GM12878 (cell line): Measurements from ENCODE around the gene CNNM3. TPM values are rescaled to one million over a fixed set of nuclear protein-coding genes. Genes with fewer than 3 reads are reported as not detected.

Experiments
- BACH1 ChIP-seq: fragments of 450-650 bp; IDR thresholded peaks from 2 replicates; pipeline ENCODE4 v1.6.1; 2017; ENCODE audit warnings: mild to moderate bottlenecking, borderline replicate concordance
- BHLHE40 ChIP-seq, 2 experiments: fragments of 450-650 bp in 1 of 2; IDR thresholded peaks; 2 replicates each; pipeline ENCODE4 v1.6.1; 2011 to 2017; ENCODE audit warnings: low read depth in 2 of 2, borderline replicate concordance in 1 of 2, improper control_type of control experiment in 1 of 2, low read length in 1 of 2, mild to moderate bottlenecking in 1 of 2
- BMI1 ChIP-seq: fragments of 450-650 bp; IDR thresholded peaks from 2 replicates; pipeline ENCODE4 v1.6.1; 2016; ENCODE audit warnings: mild to moderate bottlenecking, moderate library complexity, borderline replicate concordance
- BRCA1 ChIP-seq: IDR thresholded peaks from 2 replicates; pipeline ENCODE4 v1.6.1; 2011; ENCODE audit warnings: low read depth, low read length, improper control_type of control experiment
- CHD2 ChIP-seq: IDR thresholded peaks from 2 replicates; pipeline ENCODE4 v1.6.1; 2011; ENCODE audit warnings: low read depth, low read length, improper control_type of control experiment, borderline replicate concordance
- CREB1 ChIP-seq: IDR thresholded peaks from 2 replicates; pipeline ENCODE4 v1.6.1; 2012; ENCODE audit warnings: low read depth, mild to moderate bottlenecking, inconsistent platforms
- ETV6 ChIP-seq, 2 experiments: fragments of 450-650 bp in 1 of 2; IDR thresholded peaks in 1 of 2; conservative IDR thresholded peaks in 1 of 2; 2 replicates each; pipeline ENCODE4 v1.6.1; 2014; ENCODE audit warnings: antibody characterized with exemption in 1 of 2, borderline replicate concordance in 1 of 2, low read depth in 1 of 2, mild to moderate bottlenecking in 1 of 2, moderate library complexity in 1 of 2
- EZH2 ChIP-seq: IDR thresholded peaks from 2 replicates; pipeline ENCODE4 v1.6.1; 2012; ENCODE audit warnings: low read depth, mild to moderate bottlenecking, control low read depth, inconsistent platforms, low read length, borderline replicate concordance; ENCODE audit not compliant: control insufficient read depth
- FOS ChIP-seq: IDR thresholded peaks from 3 replicates; pipeline ENCODE4 v1.6.1; 2011; ENCODE audit warnings: borderline replicate concordance; ENCODE audit not compliant: insufficient read length; ENCODE audit errors: extremely low read depth
- GATAD2B ChIP-seq: fragments of 450-650 bp; conservative IDR thresholded peaks from 2 replicates; pipeline ENCODE4 v1.6.1; 2017; ENCODE audit warnings: low read depth, mild to moderate bottlenecking, moderate library complexity
- KLF5 ChIP-seq: fragments of 450-650 bp; IDR thresholded peaks from 2 replicates; pipeline ENCODE4 v1.6.1; 2014; ENCODE audit warnings: mild to moderate bottlenecking; ENCODE audit not compliant: partially characterized antibody
- NFXL1 ChIP-seq: fragments of 450-650 bp; IDR thresholded peaks from 2 replicates; pipeline ENCODE4 v1.6.1; 2017; ENCODE audit warnings: antibody characterized with exemption, mild to moderate bottlenecking, borderline replicate concordance
- NFYB ChIP-seq: IDR thresholded peaks from 2 replicates; pipeline ENCODE4 v1.6.1; 2011; ENCODE audit warnings: low read depth, mild to moderate bottlenecking, low read length, improper control_type of control experiment, moderate library complexity; ENCODE audit not compliant: insufficient read depth
- NR2C1 ChIP-seq: fragments of 450-650 bp; IDR thresholded peaks from 2 replicates; pipeline ENCODE4 v1.6.1; 2017; ENCODE audit warnings: antibody characterized with exemption, mild to moderate bottlenecking, moderate library complexity
- RB1 ChIP-seq: fragments of 450-650 bp; formaldehyde crosslinking; IDR thresholded peaks from 2 replicates; pipeline ENCODE4 v1.6.1; 2017; ENCODE audit warnings: mild to moderate bottlenecking, borderline replicate concordance
- RFX5 ChIP-seq: IDR thresholded peaks from 2 replicates; pipeline ENCODE4 v1.6.1; 2011; ENCODE audit warnings: low read depth, low read length, improper control_type of control experiment
- SP1 ChIP-seq: IDR thresholded peaks from one replicate; pipeline ENCODE4 v1.6.1; 2011; ENCODE audit warnings: low read depth, low read length
- SREBF2 ChIP-seq: IDR thresholded peaks from 2 replicates; pipeline ENCODE4 v1.6.1; 2012; ENCODE audit warnings: mild to moderate bottlenecking, low read length
- ZNF217 ChIP-seq: fragments of 450-650 bp; IDR thresholded peaks from 2 replicates; pipeline ENCODE4 v1.6.1; 2017; ENCODE audit warnings: antibody characterized with exemption, mild to moderate bottlenecking
- ZNF622 ChIP-seq: fragments of 450-650 bp; IDR thresholded peaks from 2 replicates; pipeline ENCODE4 v1.6.1; 2017; ENCODE audit warnings: mild to moderate bottlenecking, inconsistent platforms
- polyA plus RNA-seq, 11 experiments: library from polyadenylated mRNA; depleted of rRNA in 4 of 11; unstranded in 6 of 11; stranded (reverse) in 5 of 11; fragments of >200 nt; fragmentation: Nextera tagmentation in 4 of 11; fragmentation: Illumina TruSeq in 1 of 11; extraction: Ambion mirVana in 4 of 11; extraction: Trizol in 1 of 11; gene quantifications; 1 replicate in 1 of 11; 2 replicates in 10 of 11; pipeline versions ENCODE4 v1.2.1 to v1.2.3, GENCODE V29; 2011 to 2016; ENCODE audit warnings: inconsistent platforms in 2 of 11, missing spikeins in 2 of 11, low read depth in 1 of 11
- total RNA-seq, 4 experiments: library from RNA; depleted of rRNA in 3 of 4; stranded (reverse); fragments of >200 nt in 3 of 4; fragmentation: Illumina TruSeq in 1 of 4; extraction: Trizol in 1 of 4; gene quantifications; 2 replicates each; pipeline versions ENCODE4 v1.2.1 to v1.2.3, GENCODE V29; 2013 to 2021
- TF ChIP-seq, protein P1 (sequence below): fragments of 450-650 bp; IDR thresholded peaks from 2 replicates; pipeline ENCODE4 v1.6.1; 2017; ENCODE audit warnings: mild to moderate bottlenecking
- TF ChIP-seq, protein P2 (sequence below): IDR thresholded peaks from 2 replicates; pipeline ENCODE4 v1.6.1; 2012; ENCODE audit warnings: low read length, inconsistent platforms
- TF ChIP-seq, protein P3 (sequence below): fragments of 450-650 bp; IDR thresholded peaks from 2 replicates; pipeline ENCODE4 v1.6.1; 2017; ENCODE audit warnings: mild to moderate bottlenecking, moderate library complexity

Gene CNNM3
- total and polyA plus RNA-seq, 10 of the 15 experiments (the other 5 are each of a cell fraction or from before 2014, with no cell fraction given): 0.72 to 14.3 (median 4.0) TPM

DNA sequence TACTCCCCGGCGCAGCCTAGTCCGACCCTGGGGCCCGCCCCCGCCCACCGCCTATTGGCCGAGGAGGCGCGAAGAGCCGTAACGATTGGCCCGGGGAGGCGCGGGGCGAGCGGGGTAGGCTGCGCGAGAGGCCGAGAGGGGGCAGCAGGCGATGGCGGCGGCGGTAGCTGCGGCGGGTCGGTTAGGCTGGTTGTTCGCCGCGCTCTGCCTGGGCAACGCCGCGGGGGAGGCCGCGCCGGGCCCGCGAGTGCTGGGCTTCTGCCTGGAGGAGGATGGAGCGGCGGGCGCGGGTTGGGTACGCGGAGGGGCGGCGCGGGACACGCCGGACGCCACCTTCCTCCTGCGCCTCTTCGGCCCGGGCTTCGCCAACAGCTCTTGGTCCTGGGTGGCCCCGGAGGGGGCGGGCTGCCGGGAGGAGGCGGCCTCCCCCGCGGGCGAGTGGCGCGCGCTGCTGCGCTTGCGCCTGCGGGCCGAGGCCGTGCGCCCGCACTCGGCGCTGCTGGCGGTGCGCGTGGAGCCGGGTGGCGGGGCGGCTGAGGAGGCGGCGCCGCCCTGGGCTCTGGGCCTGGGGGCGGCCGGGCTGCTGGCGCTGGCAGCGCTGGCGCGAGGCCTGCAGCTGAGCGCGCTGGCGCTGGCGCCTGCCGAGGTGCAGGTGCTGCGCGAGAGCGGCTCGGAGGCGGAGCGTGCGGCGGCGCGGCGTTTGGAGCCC lies at the start of gene CNNM3 (continued):
- TF ChIP-seq BRCA1 (no peak), EZH2 (no peak), ZNF217 (peak; percentile 62), ETV6 (conservative IDR thresholded peaks at IDR 0.05 in 1 of 2, IDR thresholded peaks at IDR 0.05 in 1 of 2; ENCODE audit: borderline replicate concordance in 1 of 2, low read depth in 1 of 2) (no peak), CHD2 (peak; percentile 81), NR2C1 (peak; percentile 37; the same call in 1 of the 2 replicates), GATAD2B (peak; percentile 37; the same call in 1 of the 2 replicates), CREB1 (peak; percentile 47; the same call in 1 of the 2 replicates), BHLHE40 (IDR thresholded peaks at IDR 0.05; ENCODE audit: borderline replicate concordance in 1 of 2, low read depth in 2 of 2, low read length in 1 of 2) (peak; percentile 12 to 55; a peak in 1 of 4 replicates), KLF5 (peak; percentile 69), RB1 (peak; percentile 86; the same call in 1 of the 2 replicates), SP1 (peak; percentile 87), FOS (peak; percentile 33), NFXL1 (peak; percentile 44; the same call in 1 of the 2 replicates), SREBF2 (no peak), BACH1 (peak; percentile 60), RFX5 (no peak), ZNF622 (peak; percentile 63; the same call in 1 of the 2 replicates), NFYB (peak; percentile 77; the same call in 1 of the 2 replicates), BMI1 (no peak)
- TF ChIP-seq, protein P1, sequence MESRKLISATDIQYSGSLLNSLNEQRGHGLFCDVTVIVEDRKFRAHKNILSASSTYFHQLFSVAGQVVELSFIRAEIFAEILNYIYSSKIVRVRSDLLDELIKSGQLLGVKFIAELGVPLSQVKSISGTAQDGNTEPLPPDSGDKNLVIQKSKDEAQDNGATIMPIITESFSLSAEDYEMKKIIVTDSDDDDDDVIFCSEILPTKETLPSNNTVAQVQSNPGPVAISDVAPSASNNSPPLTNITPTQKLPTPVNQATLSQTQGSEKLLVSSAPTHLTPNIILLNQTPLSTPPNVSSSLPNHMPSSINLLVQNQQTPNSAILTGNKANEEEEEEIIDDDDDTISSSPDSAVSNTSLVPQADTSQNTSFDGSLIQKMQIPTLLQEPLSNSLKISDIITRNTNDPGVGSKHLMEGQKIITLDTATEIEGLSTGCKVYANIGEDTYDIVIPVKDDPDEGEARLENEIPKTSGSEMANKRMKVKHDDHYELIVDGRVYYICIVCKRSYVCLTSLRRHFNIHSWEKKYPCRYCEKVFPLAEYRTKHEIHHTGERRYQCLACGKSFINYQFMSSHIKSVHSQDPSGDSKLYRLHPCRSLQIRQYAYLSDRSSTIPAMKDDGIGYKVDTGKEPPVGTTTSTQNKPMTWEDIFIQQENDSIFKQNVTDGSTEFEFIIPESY: no peak
- TF ChIP-seq, protein P2, sequence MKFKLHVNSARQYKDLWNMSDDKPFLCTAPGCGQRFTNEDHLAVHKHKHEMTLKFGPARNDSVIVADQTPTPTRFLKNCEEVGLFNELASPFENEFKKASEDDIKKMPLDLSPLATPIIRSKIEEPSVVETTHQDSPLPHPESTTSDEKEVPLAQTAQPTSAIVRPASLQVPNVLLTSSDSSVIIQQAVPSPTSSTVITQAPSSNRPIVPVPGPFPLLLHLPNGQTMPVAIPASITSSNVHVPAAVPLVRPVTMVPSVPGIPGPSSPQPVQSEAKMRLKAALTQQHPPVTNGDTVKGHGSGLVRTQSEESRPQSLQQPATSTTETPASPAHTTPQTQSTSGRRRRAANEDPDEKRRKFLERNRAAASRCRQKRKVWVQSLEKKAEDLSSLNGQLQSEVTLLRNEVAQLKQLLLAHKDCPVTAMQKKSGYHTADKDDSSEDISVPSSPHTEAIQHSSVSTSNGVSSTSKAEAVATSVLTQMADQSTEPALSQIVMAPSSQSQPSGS: no peak
- TF ChIP-seq, protein P3, sequence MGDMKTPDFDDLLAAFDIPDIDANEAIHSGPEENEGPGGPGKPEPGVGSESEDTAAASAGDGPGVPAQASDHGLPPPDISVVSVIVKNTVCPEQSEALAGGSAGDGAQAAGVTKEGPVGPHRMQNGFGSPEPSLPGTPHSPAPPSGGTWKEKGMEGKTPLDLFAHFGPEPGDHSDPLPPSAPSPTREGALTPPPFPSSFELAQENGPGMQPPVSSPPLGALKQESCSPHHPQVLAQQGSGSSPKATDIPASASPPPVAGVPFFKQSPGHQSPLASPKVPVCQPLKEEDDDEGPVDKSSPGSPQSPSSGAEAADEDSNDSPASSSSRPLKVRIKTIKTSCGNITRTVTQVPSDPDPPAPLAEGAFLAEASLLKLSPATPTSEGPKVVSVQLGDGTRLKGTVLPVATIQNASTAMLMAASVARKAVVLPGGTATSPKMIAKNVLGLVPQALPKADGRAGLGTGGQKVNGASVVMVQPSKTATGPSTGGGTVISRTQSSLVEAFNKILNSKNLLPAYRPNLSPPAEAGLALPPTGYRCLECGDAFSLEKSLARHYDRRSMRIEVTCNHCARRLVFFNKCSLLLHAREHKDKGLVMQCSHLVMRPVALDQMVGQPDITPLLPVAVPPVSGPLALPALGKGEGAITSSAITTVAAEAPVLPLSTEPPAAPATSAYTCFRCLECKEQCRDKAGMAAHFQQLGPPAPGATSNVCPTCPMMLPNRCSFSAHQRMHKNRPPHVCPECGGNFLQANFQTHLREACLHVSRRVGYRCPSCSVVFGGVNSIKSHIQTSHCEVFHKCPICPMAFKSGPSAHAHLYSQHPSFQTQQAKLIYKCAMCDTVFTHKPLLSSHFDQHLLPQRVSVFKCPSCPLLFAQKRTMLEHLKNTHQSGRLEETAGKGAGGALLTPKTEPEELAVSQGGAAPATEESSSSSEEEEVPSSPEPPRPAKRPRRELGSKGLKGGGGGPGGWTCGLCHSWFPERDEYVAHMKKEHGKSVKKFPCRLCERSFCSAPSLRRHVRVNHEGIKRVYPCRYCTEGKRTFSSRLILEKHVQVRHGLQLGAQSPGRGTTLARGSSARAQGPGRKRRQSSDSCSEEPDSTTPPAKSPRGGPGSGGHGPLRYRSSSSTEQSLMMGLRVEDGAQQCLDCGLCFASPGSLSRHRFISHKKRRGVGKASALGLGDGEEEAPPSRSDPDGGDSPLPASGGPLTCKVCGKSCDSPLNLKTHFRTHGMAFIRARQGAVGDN: peak; percentile 25; the same call in 1 of the 2 replicates
